ENCODE results near the gene USP21. TPM values are rescaled to one million over a fixed set of nuclear protein-coding genes. Genes with fewer than 3 reads are reported as not detected.
A peak's percentile ranks its signal among the peaks of the same experiment; 100 is the strongest.

Gene USP21
- total and polyA plus RNA-seq, 2 of the 13 experiments (the other 11 are each of a cell fraction or from before 2014, with no cell fraction given) = 10.1 to 33.1 TPM

GRCh38 chr1:161132410-161133219 is 26.7 kb upstream of the USP21 start, which contains the start of gene DEDD (continued):
- no peak for TF ChIP-seq RBAK (CRISPR knock-in tag; IDR thresholded peaks at IDR 0.05)
- no peak for TF ChIP-seq SRSF1 (optimal IDR thresholded peaks at IDR 0.05; ENCODE audit: low read depth, low read length)
- no peak for TF ChIP-seq E2F5 (CRISPR knock-in tag; conservative IDR thresholded peaks at IDR 0.05)
- TF ChIP-seq ZBTB8A (CRISPR knock-in tag; IDR thresholded peaks at IDR 0.05; ENCODE audit: borderline replicate concordance, low read depth) = no peak
- no peak for TF ChIP-seq NFATC3 (CRISPR knock-in tag; IDR thresholded peaks at IDR 0.05)
- TF ChIP-seq SNAPC2 (CRISPR knock-in tag; IDR thresholded peaks at IDR 0.05) = no peak
- TF ChIP-seq NR0B2 (CRISPR knock-in tag; IDR thresholded peaks at IDR 0.05) = no peak
- TF ChIP-seq ZNF407 (CRISPR knock-in tag; IDR thresholded peaks at IDR 0.05; ENCODE audit: not compliant biosample characterization) = no peak
- TF ChIP-seq, protein P1, sequence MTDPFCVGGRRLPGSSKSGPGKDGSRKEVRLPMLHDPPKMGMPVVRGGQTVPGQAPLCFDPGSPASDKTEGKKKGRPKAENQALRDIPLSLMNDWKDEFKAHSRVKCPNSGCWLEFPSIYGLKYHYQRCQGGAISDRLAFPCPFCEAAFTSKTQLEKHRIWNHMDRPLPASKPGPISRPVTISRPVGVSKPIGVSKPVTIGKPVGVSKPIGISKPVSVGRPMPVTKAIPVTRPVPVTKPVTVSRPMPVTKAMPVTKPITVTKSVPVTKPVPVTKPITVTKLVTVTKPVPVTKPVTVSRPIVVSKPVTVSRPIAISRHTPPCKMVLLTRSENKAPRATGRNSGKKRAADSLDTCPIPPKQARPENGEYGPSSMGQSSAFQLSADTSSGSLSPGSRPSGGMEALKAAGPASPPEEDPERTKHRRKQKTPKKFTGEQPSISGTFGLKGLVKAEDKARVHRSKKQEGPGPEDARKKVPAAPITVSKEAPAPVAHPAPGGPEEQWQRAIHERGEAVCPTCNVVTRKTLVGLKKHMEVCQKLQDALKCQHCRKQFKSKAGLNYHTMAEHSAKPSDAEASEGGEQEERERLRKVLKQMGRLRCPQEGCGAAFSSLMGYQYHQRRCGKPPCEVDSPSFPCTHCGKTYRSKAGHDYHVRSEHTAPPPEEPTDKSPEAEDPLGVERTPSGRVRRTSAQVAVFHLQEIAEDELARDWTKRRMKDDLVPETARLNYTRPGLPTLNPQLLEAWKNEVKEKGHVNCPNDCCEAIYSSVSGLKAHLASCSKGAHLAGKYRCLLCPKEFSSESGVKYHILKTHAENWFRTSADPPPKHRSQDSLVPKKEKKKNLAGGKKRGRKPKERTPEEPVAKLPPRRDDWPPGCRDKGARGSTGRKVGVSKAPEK (CRISPR knock-in tag; IDR thresholded peaks at IDR 0.05; ENCODE audit: borderline replicate concordance) = no peak
- no peak for TF ChIP-seq PCBP2 (optimal IDR thresholded peaks at IDR 0.05; ENCODE audit: low read depth, low read length, poor library complexity, severe bottlenecking)
- peak; percentile 60 for TF ChIP-seq AGO1 (IDR thresholded peaks at IDR 0.05; ENCODE audit: low read depth, low read length, poor library complexity, severe bottlenecking)
- TF ChIP-seq FOXA3 (CRISPR knock-in tag; IDR thresholded peaks at IDR 0.05) = peak; percentile 26; the same call in 1 of the 2 replicates
- TF ChIP-seq, protein P2, sequence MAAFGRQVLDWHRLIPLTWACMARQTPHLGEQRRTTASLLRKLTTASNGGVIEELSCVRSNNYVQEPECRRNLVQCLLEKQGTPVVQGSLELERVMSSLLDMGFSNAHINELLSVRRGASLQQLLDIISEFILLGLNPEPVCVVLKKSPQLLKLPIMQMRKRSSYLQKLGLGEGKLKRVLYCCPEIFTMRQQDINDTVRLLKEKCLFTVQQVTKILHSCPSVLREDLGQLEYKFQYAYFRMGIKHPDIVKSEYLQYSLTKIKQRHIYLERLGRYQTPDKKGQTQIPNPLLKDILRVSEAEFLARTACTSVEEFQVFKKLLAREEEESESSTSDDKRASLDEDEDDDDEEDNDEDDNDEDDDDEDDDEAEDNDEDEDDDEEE (CRISPR knock-in tag; IDR thresholded peaks at IDR 0.05) = no peak
- TF ChIP-seq ZNF441 (CRISPR knock-in tag; IDR thresholded peaks at IDR 0.05; ENCODE audit: borderline replicate concordance) = peak; percentile 77; the same call in 1 of the 2 replicates
